NCI-H2227 treated with DMSO at 0.1 percent for 48 hours (cell line): ENCODE results near the gene ABHD17C.
A peak's percentile ranks its signal among the peaks of the same experiment; 100 is the strongest.
"Not testable (repeated sequence)": the region's sequence is repeated elsewhere in the genome, so short reads cannot be mapped to it uniquely, and the experiment has no call there.

Source experiments
- DNase-seq: peaks from one replicate; lab custom pipeline; 2025; lab: John Stamatoyannopoulos, UW

ABHD17C gene

DNA sequence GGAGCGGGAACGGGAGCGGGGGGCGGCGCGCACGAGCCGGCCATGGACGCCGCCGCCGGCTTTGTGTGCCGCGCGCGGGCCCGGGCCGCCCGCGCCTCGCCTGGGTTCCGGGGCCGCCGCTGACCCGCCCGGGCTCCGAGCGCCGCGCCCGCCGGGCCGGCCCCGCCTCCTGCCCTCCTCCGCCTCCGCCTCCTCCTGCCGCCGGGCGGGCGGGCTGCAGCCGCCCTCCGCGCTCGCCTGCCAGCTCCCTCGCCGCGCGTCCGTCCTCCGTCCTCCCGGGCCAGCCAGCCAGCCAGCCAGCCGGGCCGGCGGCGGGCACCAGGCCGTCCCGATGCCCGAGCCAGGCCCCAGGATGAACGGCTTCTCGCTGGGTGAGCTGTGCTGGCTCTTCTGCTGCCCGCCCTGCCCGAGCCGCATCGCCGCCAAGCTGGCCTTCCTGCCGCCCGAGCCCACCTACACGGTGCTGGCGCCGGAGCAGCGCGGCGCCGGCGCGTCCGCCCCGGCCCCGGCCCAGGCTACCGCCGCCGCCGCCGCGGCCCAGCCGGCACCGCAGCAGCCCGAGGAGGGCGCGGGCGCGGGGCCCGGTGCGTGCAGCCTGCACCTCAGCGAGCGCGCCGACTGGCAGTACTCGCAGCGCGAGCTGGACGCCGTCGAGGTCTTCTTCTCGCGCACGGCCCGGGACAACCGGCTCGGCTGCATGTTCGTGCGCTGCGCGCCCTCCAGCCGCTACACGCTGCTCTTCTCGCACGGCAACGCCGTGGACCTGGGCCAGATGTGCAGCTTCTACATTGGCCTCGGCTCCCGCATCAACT, at the start of gene ABHD17C:
Gene ABHD17C, plus strand, starts transcription at position 212 of the 812 bp plus-strand sequence. Its CDS starts 120 bp downstream, at position 332.
- peak; percentile 33 for DNase-seq

GRCh38 chr15:80645494-80646065, 49.5 kb upstream of the ABHD17C start:
- DNase-seq, result no peak

DNA sequence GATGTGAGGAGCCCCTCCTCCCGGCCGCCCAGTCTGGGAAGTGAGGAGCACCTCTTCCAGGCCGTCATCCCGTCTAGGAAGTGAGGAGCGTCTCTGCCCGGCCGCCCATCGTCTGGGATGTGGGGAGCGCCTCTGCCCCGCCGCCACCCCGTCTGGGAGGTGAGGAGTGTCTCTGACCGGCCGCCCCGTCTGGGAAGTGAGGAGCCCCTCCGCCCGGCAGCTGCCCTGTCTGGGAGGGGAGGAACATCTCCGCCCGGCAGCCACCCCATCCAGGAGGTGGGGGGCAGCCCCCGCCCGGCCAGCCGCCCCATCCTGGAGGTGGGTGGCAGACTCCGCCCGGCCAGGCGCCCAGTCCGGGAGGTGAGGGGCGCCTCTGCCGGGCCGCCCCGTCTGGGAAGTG, 47.7 kb upstream of the ABHD17C start:
- DNase-seq, result not testable (repeated sequence)

DNA sequence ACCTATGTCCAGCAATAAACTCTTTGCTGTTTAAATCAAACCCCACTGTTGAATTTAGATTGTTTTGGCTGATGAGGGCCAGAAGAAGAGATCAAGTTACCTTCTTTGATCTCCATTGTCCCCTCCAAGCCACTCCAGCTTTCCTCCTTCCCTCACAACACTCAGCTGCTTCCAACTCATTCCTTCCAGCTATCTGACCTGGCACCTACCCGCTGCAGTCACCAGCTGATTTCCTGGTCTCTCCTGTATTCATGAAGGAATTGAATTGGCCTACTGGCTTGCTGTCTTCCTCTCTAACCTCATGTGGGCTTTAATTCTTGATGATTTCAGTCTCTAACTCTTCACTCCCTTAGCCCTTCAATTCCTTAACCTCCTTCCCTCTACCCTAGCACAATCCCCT, 40.8 kb upstream of the ABHD17C start:
- no peak for DNase-seq

DNA sequence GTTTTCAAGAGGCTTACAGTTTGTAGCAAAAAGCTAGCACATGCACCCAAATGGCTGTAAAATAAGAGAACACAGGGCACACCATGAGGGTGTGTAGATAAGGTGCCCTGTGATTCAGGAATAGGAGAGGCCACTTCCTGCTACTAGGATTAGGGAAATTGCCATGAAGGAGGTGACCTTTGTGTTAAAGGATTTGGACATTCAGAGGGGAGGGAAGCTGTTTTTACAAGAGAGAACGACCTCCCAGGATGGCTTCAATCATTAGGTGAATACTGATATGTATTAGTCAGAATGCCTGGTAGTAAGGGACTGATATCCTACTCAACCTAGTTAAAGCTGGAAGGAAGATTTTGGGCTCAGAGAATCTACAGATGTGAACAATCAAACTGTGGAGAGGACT, 35.7 kb upstream of the ABHD17C start:
- DNase-seq, result no peak

- DNase-seq, result peak; percentile 10
Measured at GRCh38 chr15:80660119-80660518, 35.0 kb upstream of the ABHD17C start.

GRCh38 chr15:80662129-80662528, 33.0 kb upstream of the ABHD17C start:
- no peak for DNase-seq

DNA sequence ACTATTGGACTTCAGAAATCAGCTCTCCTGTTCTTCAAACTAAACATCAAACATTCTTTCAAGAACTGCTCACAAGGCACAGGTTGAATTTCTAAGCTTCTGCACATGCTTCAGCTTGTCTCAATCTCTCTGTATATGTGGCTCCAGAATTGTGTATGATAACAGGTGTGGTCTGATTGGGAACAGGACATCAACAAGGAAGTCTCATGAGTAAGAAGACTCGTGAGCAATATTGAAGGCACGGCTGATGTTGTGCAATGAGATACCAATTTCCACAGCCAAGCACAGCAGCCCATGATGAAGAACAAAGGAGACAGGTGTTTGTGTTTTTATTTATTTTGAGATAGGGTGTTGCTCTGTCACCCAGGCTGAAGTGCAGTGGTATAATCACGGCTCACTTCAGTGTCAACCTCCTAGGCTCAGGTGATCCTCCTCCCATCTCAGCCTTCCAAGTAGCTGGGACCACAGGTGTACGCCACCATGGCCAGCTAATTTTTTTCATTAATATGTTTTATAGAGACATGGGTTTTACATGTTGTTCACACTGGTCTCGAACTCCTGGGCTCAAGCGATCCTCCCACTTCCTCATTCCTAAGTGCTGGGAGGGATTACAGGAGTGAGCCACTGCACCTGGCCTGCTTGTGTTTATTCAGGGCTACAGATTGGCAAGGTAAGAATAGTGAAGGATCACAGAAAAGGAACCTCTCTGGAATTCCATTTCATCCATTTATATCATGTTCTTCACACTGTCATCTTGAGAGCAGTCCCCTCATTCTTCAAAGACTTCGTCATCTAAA, 32.2 kb upstream of the ABHD17C start:
- DNase-seq, result no peak

GRCh38 chr15:80665151-80665550, 30.0 kb upstream of the ABHD17C start:
- DNase-seq, result no peak

GRCh38 chr15:80667936-80668335, 27.2 kb upstream of the ABHD17C start:
- DNase-seq, result no peak

DNA sequence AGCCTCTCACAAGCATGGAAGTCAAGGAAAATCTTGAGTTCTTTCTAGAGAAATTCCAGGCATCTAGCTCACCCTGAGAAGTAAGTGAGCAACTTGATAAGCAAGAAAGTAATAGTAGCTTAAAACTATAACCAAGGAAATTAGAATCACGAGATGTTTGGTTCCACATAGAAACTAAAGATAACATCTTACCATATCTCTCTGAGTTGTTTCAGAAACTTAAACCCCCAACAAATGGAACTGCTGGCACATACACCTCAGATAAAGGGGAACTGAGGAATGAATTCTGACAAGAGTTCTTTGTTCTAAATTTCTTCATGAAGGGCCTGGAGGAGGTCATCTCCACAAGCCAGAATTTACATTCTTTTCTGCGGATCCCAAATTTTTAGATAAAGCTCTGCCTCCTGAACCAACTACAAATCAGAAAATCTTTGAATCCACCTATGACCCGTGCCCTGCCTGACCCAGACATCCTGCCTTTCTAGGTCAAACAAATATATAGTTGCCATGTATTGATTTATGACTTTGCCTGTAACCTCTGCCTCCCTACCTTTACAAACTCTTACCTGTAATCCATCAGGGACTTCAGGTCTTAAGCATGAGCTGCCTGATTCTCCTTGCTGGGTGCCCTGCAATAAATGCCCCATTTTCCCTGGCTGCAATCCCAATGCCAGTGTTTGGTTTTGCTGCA, 26.4 kb upstream of the ABHD17C start:
- DNase-seq, result no peak

GRCh38 chr15:80669663-80670273, 25.3 kb upstream of the ABHD17C start:
- DNase-seq, result no peak

DNA sequence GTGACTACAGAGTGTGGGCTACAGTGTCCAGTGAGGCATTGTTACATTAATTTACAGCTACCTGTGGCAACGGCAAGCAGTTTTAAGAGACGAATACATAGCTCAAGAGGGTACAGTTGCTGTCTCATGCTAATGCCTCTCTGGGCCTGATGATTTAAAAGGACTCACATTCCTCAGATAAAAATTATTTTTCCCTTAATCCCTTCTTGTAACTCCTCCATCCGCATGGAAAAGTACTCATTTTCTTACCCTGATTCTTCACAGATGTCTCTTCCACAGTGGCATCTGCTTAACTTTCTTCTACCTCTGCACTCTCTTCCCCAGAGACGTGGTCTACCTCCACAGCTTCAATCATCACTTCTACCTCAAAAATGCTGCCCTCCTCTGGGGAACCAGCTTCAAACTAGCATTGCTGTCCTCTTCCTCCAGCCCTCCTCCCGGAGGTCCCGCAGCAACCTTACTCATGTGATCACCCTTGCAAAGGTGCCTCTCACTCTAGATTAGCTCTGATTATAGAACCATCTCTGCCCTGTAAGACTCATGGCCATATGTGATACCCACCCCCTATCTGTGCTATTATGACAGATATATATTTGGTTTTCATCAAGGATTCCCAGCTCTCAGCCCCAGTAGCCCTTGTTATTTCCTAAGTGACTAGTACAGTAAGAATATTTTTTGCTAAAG, 21.4 kb upstream of the ABHD17C start:
- DNase-seq, result no peak

GRCh38 chr15:80674245-80674614, 20.9 kb upstream of the ABHD17C start:
- DNase-seq, result no peak

DNA sequence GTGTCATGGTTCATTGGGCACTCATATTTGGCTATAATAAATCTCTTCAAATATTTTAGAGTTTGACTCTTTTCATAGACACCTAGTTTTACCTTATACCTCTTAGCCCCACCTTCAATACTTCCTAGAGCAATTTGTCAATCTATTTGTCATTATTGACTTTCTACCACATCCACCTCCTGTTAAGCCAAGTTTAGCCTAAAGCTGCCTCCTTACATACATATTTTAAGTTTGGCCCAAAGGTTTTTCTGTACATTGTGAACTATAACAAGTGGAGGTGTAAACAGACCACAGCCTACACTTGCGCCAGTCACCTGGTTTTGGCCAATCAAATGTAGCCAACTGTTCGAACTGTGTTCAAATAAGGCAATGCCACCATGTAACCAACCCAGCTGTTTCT, 18.1 kb upstream of the ABHD17C start:
- DNase-seq, result no peak

DNA sequence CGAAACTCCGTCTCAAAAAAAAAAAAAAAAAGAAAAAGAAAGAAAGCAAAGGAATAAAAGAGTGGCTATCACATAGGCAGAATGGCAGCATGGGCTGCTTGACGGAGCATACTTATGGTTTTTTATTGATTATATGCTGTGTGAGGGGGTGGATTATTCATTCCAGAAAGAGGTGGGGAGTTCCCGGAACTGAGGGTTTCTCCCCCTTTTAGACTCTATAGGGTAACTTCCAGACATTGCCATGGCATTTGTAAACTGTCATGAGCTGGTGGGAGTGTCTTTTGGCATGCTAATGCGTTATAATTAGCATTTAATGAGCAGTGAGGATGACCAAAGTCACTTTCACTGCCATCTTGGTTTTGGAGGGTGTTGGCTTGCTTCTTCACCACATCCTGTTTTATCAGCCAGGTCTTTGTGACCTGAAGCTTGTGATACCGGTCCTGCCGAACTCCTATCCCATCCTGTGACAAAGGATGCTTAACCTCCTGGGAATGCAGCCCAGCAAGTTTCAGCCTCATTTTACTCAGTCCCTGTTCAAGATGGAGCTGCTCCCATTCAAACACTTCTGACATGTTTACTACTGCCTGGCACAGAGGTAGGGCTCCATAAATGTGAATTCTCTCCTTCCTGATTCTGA, 15.8 kb upstream of the ABHD17C start:
- DNase-seq, result no peak

GRCh38 chr15:80679804-80680175, 15.3 kb upstream of the ABHD17C start:
- no peak for DNase-seq

DNA sequence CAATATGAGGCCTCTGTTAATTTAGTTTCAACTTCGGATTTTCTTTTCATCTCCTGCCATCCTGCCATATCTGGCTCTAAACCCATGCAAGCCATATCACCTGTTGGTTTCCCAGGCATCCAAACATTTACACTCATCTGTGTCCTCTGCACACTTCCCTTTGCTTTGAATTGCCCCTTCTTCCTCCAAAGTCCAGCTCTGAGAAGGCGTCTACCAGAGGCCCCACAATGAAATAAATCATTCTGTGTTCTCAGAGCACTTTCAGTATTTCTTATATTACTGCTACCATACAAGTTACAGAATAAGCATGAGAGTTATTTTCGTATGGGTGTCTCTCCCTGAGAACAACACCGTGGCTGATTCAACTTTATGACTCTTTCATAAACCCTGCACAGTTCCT, 12.9 kb upstream of the ABHD17C start:
- no peak for DNase-seq

GRCh38 chr15:80684697-80685096, 10.4 kb upstream of the ABHD17C start:
- DNase-seq, result no peak

GRCh38 chr15:80685628-80686027, 9.5 kb upstream of the ABHD17C start:
- DNase-seq, result no peak

DNA sequence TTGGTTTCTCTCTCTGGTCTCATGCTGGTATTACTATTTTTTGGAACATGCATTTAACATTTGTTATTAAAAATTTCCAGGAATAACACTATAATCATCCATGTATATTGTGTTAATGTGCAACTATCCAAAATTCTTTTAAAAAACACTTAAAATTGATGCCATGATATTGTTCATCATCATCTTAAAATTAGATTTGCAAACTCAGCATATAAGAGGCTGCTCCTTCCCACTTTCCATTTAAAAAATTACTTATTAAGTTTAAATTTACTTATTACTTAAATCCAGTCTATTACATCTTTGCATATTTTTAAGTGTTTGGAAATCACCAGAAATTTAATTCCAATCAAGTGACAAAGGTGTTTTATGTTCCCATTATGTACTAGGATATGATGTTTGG, 5.8 kb upstream of the ABHD17C start:
- DNase-seq, result no peak
